Keratinocyte (primary cell): ENCODE data around the gene EEA1. TPM values are rescaled to one million over a fixed set of nuclear protein-coding genes. Genes with fewer than 3 reads are reported as not detected.

Experiments used
- DNase-seq: peaks from one replicate; pipeline ENCODE4 v3.0.0-alpha.2; 2011; ENCODE audit warnings: low read depth, missing footprints, low spot score
- FAIRE-seq: peaks from 2 replicates; lab custom pipeline; 2011; peaks lifted over from hg19 to GRCh38; lab: Jason Lieb, UNC
- H2AFZ ChIP-seq: 2 replicates; pipeline ENCODE4 v1.6.0; 2012; ENCODE audit warnings: low read length, control low read depth, inconsistent platforms; ENCODE audit not compliant: control insufficient read depth
- H3K27ac ChIP-seq: 2 replicates; pipeline ENCODE4 v1.5.1; 2011; ENCODE audit warnings: low read length; ENCODE audit not compliant: control insufficient read depth, insufficient read depth
- H3K27me3 ChIP-seq: 3 replicates; pipeline ENCODE4 v1.6.0; 2011; ENCODE audit warnings: low read length; ENCODE audit not compliant: control insufficient read depth, insufficient read depth; ENCODE audit errors: extremely low read depth
- H3K36me3 ChIP-seq, 2 experiments: 2 replicates in 1 of 2; 3 replicates in 1 of 2; pipeline ENCODE4 v1.5.1; 2011; ENCODE audit warnings: low read length in 2 of 2, mild to moderate bottlenecking in 1 of 2; ENCODE audit not compliant: control insufficient read depth in 2 of 2, insufficient read depth in 2 of 2; ENCODE audit errors: extremely low read depth in 1 of 2
- H3K4me1 ChIP-seq: 3 replicates; pipeline ENCODE4 v1.5.1; 2011; ENCODE audit warnings: low read length; ENCODE audit not compliant: control insufficient read depth, insufficient read depth; ENCODE audit errors: extremely low read depth
- H3K4me2 ChIP-seq: 3 replicates; pipeline ENCODE4 v1.6.0; 2011; ENCODE audit warnings: low read depth, low read length; ENCODE audit not compliant: control insufficient read depth, insufficient read depth; ENCODE audit errors: extremely low read depth
- H3K4me3 ChIP-seq, 3 experiments: fragments of 200-600 bp in 1 of 3; sonication (generic) in 1 of 3; 2 replicates in 2 of 3; 3 replicates in 1 of 3; pipeline ENCODE4 v1.5.1; 2011 to 2016; ENCODE audit warnings: low read length in 3 of 3, mild to moderate bottlenecking in 3 of 3, control low read depth in 2 of 3, inconsistent platforms in 1 of 3, low read depth in 1 of 3, mixed read lengths in 1 of 3, mixed run types in 1 of 3, moderate library complexity in 1 of 3; ENCODE audit not compliant: control insufficient read depth in 2 of 3, insufficient read depth in 2 of 3; ENCODE audit errors: extremely low read depth in 1 of 3
- H3K79me2 ChIP-seq: 2 replicates; pipeline ENCODE4 v1.6.0; 2012; ENCODE audit warnings: low read length; ENCODE audit not compliant: control insufficient read depth, insufficient read depth
- H3K9ac ChIP-seq: 3 replicates; pipeline ENCODE4 v1.6.0; 2011; ENCODE audit warnings: low read length; ENCODE audit not compliant: control insufficient read depth, insufficient read depth; ENCODE audit errors: extremely low read depth
- H3K9me1 ChIP-seq: 3 replicates; pipeline ENCODE4 v1.6.0; 2011; ENCODE audit warnings: low read length; ENCODE audit not compliant: control insufficient read depth, insufficient read depth; ENCODE audit errors: extremely low read depth
- H3K9me3 ChIP-seq: 2 replicates; pipeline ENCODE4 v1.5.1; 2012; ENCODE audit warnings: low read depth, low read length; ENCODE audit not compliant: control insufficient read depth
- H4K20me1 ChIP-seq: 3 replicates; pipeline ENCODE4 v1.6.0; 2011; ENCODE audit warnings: low read length; ENCODE audit not compliant: control insufficient read depth, insufficient read depth; ENCODE audit errors: extremely low read depth
- CTCF ChIP-seq, 3 experiments: IDR thresholded peaks in 1 of 3; conservative IDR thresholded peaks in 1 of 3; optimal IDR thresholded peaks in 1 of 3; 2 replicates in 2 of 3; 3 replicates in 1 of 3; pipeline versions ENCODE3 to v1.5.1; 2011; ENCODE audit warnings: low read length in 3 of 3, mild to moderate bottlenecking in 3 of 3, moderate library complexity in 2 of 3, control low read depth in 1 of 3, inconsistent platforms in 1 of 3; ENCODE audit not compliant: insufficient read depth in 2 of 3; ENCODE audit errors: extremely low read depth in 1 of 3
- EZH2 ChIP-seq: IDR thresholded peaks from one replicate; pipeline ENCODE4 v1.6.1; 2012; ENCODE audit warnings: inconsistent platforms, mild to moderate bottlenecking, low read length, moderate library complexity
- dilution Hi-C: fragments of 300-500 bp; cut with MboI; formaldehyde crosslinking; loops from one replicate; pipeline ENCODE4 v1.7.0; 2020; ENCODE audit warnings: low sequenced_read_pairs; ENCODE audit not compliant: extremely low pct_ligation_motif_present
- polyA plus RNA-seq, 5 experiments: library from polyadenylated mRNA; depleted of rRNA in 3 of 5; stranded (reverse) in 3 of 5; stranded (forward) in 1 of 5; unstranded in 1 of 5; fragments of >200 nt; gene quantifications; 1 replicate in 1 of 5; 2 replicates in 3 of 5; 3 replicates in 1 of 5; pipeline versions ENCODE4 v1.2.1 to v1.2.3, GENCODE V29; 2011 to 2012; ENCODE audit warnings: missing spikeins in 2 of 5, low read depth in 1 of 5, low replicate concordance in 1 of 5

EEA1 gene
- polyA plus RNA-seq, 1 donor (not counting 4 experiments of a cell fraction or from before 2014, with no cell fraction given) = 14.3 TPM

DNA sequence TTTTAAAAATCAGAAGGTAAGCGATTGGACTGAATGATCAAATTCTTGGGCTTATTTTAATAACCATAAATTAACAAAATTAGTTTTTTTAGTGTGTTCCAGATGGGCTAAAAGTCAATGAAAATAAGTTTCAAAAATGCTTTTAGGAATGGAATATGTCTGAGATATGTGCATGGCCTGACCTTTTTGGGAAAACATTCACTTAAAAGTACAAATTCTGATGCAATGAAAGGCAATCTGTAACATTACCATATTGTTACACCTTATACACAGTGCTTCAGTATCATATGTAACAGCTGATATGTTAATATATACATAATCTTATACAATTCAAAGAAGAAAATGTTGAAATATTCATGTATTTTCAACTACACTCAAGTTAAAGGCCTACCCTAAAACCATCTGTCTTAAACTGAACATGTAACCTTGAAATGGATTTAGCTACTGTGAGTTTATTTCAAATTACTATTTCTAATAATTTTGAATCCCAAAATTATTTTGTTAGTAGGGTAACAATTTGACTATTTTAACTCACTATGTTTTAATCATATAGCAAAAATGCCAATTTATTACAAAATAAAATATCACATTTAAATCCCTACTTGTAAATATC is 84.8 kb downstream of the EEA1 start:
- dilution Hi-C loops = no loop called here

GRCh38 chr12:92829686-92830282 is 99.3 kb downstream of the EEA1 start:
- Histone ChIP-seq H3K4me3 (no peak overlapping the region), H3K36me3 (peaks cover 3 to 13% of the 10 kb centered on the region in 2 experiments), H3K9me3 (no peaks in the 10 kb centered on the region), H3K27ac (no peak overlapping the region), H4K20me1 (no peaks in the 10 kb centered on the region), H3K79me2 (no peaks in the 10 kb centered on the region), H3K4me1 (no peaks in the 10 kb centered on the region), H2AFZ (no peak overlapping the region), H3K9ac (no peak overlapping the region), H3K27me3 (no peaks in the 10 kb centered on the region), H3K9me1 (no peaks in the 10 kb centered on the region), H3K4me2 (no peak overlapping the region)
- no peak for DNase-seq
- TF ChIP-seq CTCF (optimal IDR thresholded peaks at IDR 0.05 in 1 of 3, IDR thresholded peaks at IDR 0.05 in 1 of 3, conservative IDR thresholded peaks at IDR 0.05 in 1 of 3; ENCODE audit: extremely low read depth in 1 of 3, insufficient read depth in 2 of 3, low read length in 3 of 3) = no peak
- no peak for TF ChIP-seq EZH2
- dilution Hi-C loops = no loop called here
- FAIRE-seq = no peak

More for the DNA sequence above, 84.8 kb downstream of the EEA1 start:
- no peak overlapping the region for H3K9ac ChIP-seq
- no peak overlapping the region for H2AFZ ChIP-seq
- no peaks in the 10 kb centered on the region for H3K27me3 ChIP-seq
- H3K9me1 ChIP-seq = peaks cover 4% of the 10 kb centered on the region
- H3K27ac ChIP-seq = peak overlapping the region; percentile 53
- no peaks in the 10 kb centered on the region for H3K9me3 ChIP-seq
- FAIRE-seq (no peak), DNase-seq (no peak)
- no peak for TF ChIP-seq CTCF (optimal IDR thresholded peaks at IDR 0.05 in 1 of 3, IDR thresholded peaks at IDR 0.05 in 1 of 3, conservative IDR thresholded peaks at IDR 0.05 in 1 of 3; ENCODE audit: extremely low read depth in 1 of 3, insufficient read depth in 2 of 3, low read length in 3 of 3)
- TF ChIP-seq EZH2 = no peak
- H3K4me1 ChIP-seq = peaks cover 4% of the 10 kb centered on the region
- no peaks in the 10 kb centered on the region for H3K79me2 ChIP-seq
- no peak overlapping the region for H3K4me3 ChIP-seq
- no peak overlapping the region for H3K4me2 ChIP-seq
- H3K36me3 ChIP-seq = peaks cover 1 to 3% of the 10 kb centered on the region in 2 experiments
- no peaks in the 10 kb centered on the region for H4K20me1 ChIP-seq
